ENCODE results near the gene RASA3. TPM values are rescaled to one million over a fixed set of nuclear protein-coding genes. Genes with fewer than 3 reads are reported as not detected.

Gene RASA3
- total RNA-seq, 1 experiment from 2014 or later: 0.95 TPM

DNA sequence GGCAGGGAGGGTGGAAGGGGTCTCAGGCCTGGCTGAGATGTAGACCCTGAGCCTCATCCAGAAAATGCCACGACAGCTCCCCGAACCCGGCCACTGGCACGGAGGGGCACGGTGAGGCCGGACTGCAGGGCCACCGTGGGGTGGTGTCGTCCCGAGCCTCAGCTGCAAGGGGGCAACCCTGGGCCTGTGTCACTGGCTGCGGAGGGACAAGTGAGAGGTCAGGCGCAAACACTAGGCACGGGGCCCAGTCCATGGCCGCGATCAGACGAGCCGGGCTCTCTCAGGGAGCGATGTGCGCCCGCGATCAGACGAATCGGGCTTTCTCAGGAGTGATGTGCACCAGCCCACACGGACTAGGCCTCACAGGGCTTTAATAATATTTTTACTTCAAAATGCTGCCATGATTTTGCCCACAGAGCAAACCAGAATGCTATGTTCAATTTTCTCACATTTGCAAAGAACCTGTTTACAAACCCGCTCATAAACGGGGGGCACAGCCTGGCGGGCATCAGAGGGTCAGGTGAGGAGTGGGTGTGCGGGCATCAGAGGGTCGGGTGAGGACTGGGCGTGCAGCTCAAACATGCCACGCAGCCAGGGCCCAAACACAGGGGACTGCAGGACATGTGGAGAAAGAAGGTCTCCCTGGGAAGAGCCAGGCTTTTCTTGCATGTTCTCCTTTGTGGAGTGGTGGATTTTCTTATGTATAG lies 115.9 kb downstream of the RASA3 start:
- CTCF ChIA-PET: no interaction called here
- Histone ChIP-seq H3K9me3 (no peaks in the 10 kb centered on the region), H3K27me3 (replicated peaks; ENCODE audit: control insufficient read depth, insufficient read depth, low read length) (no peaks in the 10 kb centered on the region), H3K4me3 (ENCODE audit: low read depth, low read length) (no peak overlapping the region), H3K4me1 (no peaks in the 10 kb centered on the region), H3K36me3 (ENCODE audit: control insufficient read depth, insufficient read depth, low read length) (no peaks in the 10 kb centered on the region)
- BruUV-seq (replicated peaks): no TSS peak
- TF ChIP-seq, protein P1, sequence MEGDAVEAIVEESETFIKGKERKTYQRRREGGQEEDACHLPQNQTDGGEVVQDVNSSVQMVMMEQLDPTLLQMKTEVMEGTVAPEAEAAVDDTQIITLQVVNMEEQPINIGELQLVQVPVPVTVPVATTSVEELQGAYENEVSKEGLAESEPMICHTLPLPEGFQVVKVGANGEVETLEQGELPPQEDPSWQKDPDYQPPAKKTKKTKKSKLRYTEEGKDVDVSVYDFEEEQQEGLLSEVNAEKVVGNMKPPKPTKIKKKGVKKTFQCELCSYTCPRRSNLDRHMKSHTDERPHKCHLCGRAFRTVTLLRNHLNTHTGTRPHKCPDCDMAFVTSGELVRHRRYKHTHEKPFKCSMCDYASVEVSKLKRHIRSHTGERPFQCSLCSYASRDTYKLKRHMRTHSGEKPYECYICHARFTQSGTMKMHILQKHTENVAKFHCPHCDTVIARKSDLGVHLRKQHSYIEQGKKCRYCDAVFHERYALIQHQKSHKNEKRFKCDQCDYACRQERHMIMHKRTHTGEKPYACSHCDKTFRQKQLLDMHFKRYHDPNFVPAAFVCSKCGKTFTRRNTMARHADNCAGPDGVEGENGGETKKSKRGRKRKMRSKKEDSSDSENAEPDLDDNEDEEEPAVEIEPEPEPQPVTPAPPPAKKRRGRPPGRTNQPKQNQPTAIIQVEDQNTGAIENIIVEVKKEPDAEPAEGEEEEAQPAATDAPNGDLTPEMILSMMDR (IDR thresholded peaks at IDR 0.05; ENCODE audit: insufficient read depth in 1 of 2, low read depth in 1 of 2, low read length in 1 of 2, severe bottlenecking in 1 of 2, unreplicated experiment in 1 of 2): no peak
- no peaks in the 10 kb centered on the region for H3K27me3 Mint-ChIP-seq (ENCODE audit: insufficient read depth, unreplicated experiment)
- no peak overlapping the region for H3K27ac Mint-ChIP-seq (ENCODE audit: unreplicated experiment)
- intact Hi-C loops (cut with micrococcal nuclease; ENCODE audit: unreplicated experiment): no loop called here
- POLR2A ChIA-PET: no interaction called here
- H3K4me3 Mint-ChIP-seq (ENCODE audit: unreplicated experiment): no peak overlapping the region
- no peak for DNase-seq
- H3K9me3 Mint-ChIP-seq (ENCODE audit: unreplicated experiment): no peaks in the 10 kb centered on the region
- no peaks in the 10 kb centered on the region for H3K36me3 Mint-ChIP-seq (ENCODE audit: insufficient read depth, unreplicated experiment)
- H3K4me1 Mint-ChIP-seq (ENCODE audit: low read depth, unreplicated experiment): no peaks in the 10 kb centered on the region

DNA sequence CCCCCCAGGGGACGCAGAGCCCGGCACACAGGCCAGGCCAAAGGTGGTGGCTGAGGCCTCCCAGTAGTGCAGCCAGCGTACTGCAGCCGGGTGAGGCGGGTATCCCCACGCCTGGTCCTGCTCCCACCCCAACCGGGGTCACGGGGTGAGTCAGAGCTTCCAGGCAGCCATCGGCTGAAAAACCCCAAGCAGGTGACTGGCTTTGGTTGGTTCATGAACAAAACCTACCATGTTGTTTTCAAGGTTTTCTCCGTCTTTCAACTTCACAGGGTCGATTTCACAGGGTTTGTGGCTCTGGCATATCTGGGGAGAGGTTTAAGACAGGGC lies 116.5 kb downstream of the RASA3 start:
- Histone ChIP-seq H3K4me1 (no peaks in the 10 kb centered on the region), H3K4me3 (ENCODE audit: low read depth, low read length) (no peak overlapping the region), H3K9me3 (no peaks in the 10 kb centered on the region), H3K27me3 (replicated peaks; ENCODE audit: control insufficient read depth, insufficient read depth, low read length) (no peaks in the 10 kb centered on the region), H3K36me3 (ENCODE audit: control insufficient read depth, insufficient read depth, low read length) (no peaks in the 10 kb centered on the region)
- H3K27me3 Mint-ChIP-seq (ENCODE audit: insufficient read depth, unreplicated experiment): no peaks in the 10 kb centered on the region
- BruUV-seq (replicated peaks): no TSS peak
- POLR2A ChIA-PET: no interaction called here
- CTCF ChIA-PET: no interaction called here
- H3K4me3 Mint-ChIP-seq (ENCODE audit: unreplicated experiment): no peak overlapping the region
- TF ChIP-seq, protein P1 (IDR thresholded peaks at IDR 0.05; ENCODE audit: insufficient read depth in 1 of 2, low read depth in 1 of 2, low read length in 1 of 2, severe bottlenecking in 1 of 2, unreplicated experiment in 1 of 2): no peak
- H3K36me3 Mint-ChIP-seq (ENCODE audit: insufficient read depth, unreplicated experiment): no peaks in the 10 kb centered on the region
- H3K9me3 Mint-ChIP-seq (ENCODE audit: unreplicated experiment): no peaks in the 10 kb centered on the region
- no peak overlapping the region for H3K27ac Mint-ChIP-seq (ENCODE audit: unreplicated experiment)
- intact Hi-C loops (cut with micrococcal nuclease; ENCODE audit: unreplicated experiment): no loop called here
- H3K4me1 Mint-ChIP-seq (ENCODE audit: low read depth, unreplicated experiment): no peaks in the 10 kb centered on the region
- DNase-seq: no peak

DNA sequence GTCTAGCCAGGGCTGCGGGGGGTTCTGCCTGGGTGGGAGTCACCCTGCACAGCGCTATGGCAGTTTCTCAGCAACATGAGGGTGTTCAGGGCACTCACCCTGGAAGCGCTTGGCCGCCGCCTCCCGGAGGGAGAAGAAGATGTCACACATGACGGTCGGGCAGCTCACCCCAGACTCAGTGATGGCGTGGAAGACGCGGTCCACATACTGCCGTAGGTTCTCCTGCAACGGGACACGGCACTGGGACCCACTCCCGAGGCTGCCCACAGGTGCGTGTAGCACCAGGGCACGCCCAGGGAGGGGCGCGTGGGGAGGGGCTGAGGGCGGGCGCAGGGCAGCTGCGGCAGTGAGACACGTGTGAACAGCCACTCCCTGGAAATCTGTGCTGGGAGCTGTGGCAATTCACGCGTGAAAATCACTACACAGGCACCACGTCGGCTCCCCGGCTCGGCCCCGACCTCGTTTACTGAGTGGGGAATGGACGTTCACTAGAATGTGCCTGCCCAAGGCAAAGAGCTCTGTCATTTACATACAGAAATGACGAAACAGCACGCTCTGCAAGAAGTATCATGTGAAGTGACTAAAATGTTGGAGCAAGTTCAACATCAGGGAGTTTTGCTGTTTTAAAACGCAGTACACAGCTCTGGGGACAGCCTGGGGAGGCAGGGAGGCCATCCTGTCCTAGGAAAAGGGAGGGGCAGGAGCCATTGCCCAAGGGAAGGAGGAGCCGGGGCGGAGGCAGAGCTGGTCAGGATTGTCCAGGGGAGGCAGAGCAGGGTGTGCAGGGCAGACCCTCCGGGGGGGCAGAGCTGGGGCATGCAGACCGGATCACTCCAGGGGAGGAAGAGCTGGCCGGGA lies 117.1 kb downstream of the RASA3 start:
- CTCF ChIA-PET: no interaction called here
- intact Hi-C loops (cut with micrococcal nuclease; ENCODE audit: unreplicated experiment): no loop called here
- BruUV-seq (replicated peaks): no TSS peak
- Mint-ChIP-seq H3K4me1 (ENCODE audit: low read depth, unreplicated experiment) (no peaks in the 10 kb centered on the region), H3K27ac (ENCODE audit: unreplicated experiment) (no peak overlapping the region), H3K36me3 (ENCODE audit: insufficient read depth, unreplicated experiment) (no peaks in the 10 kb centered on the region), H3K27me3 (ENCODE audit: insufficient read depth, unreplicated experiment) (no peaks in the 10 kb centered on the region), H3K4me3 (ENCODE audit: unreplicated experiment) (no peak overlapping the region), H3K9me3 (ENCODE audit: unreplicated experiment) (no peaks in the 10 kb centered on the region)
- Histone ChIP-seq H3K4me1 (no peaks in the 10 kb centered on the region), H3K9me3 (no peaks in the 10 kb centered on the region), H3K4me3 (ENCODE audit: low read depth, low read length) (no peak overlapping the region), H3K27me3 (replicated peaks; ENCODE audit: control insufficient read depth, insufficient read depth, low read length) (no peaks in the 10 kb centered on the region), H3K36me3 (ENCODE audit: control insufficient read depth, insufficient read depth, low read length) (no peaks in the 10 kb centered on the region)
- POLR2A ChIA-PET: no interaction called here
- TF ChIP-seq, protein P1 (IDR thresholded peaks at IDR 0.05; ENCODE audit: insufficient read depth in 1 of 2, low read depth in 1 of 2, low read length in 1 of 2, severe bottlenecking in 1 of 2, unreplicated experiment in 1 of 2): no peak
- no peak for DNase-seq
